Natural killer cell (primary cell): ENCODE results near the gene CLCNKA. TPM values are rescaled to one million over a fixed set of nuclear protein-coding genes. Genes with fewer than 3 reads are reported as not detected.
A peak's percentile ranks its signal among the peaks of the same experiment; 100 is the strongest.
"Not testable (repeated sequence)": the region's sequence is repeated elsewhere in the genome, so short reads cannot be mapped to it uniquely, and the experiment has no call there.

Experiments
- ATAC-seq, 3 donors: fragments of 150-1000 bp in 2 of 3; fragments of 200-7000 bp in 1 of 3; cut with Tn5 transposase; 1 replicate in 1 of 3; 2 replicates in 2 of 3; pipeline ENCODE4 v1.10.0; 2021; ENCODE audit warnings: mild to moderate bottlenecking in 2 of 3, moderate library complexity in 2 of 3
- DNase-seq, 2 donors: peaks; one replicate each; pipeline versions ENCODE4 v3.0.0 to v3.0.0-alpha.2; 2013 to 2021; ENCODE audit warnings: mixed read lengths in 1 of 2
- H3K27ac ChIP-seq: one replicate; pipeline ENCODE4 v1.5.1; 2013; ENCODE audit warnings: mild to moderate bottlenecking, low read length
- H3K27me3 ChIP-seq: one replicate; pipeline ENCODE4 v1.6.1; 2013; ENCODE audit warnings: low read length; ENCODE audit not compliant: control insufficient read depth, insufficient read depth
- H3K36me3 ChIP-seq: one replicate; pipeline ENCODE4 v1.6.1; 2013; ENCODE audit warnings: low read length; ENCODE audit not compliant: control insufficient read depth, insufficient read depth
- H3K4me1 ChIP-seq: one replicate; pipeline ENCODE4 v1.6.1; 2013; ENCODE audit warnings: low read length; ENCODE audit not compliant: control insufficient read depth, insufficient read depth
- H3K4me3 ChIP-seq: one replicate; pipeline ENCODE4 v1.5.1; 2013; ENCODE audit warnings: low read length
- H3K9me3 ChIP-seq: one replicate; pipeline ENCODE4 v1.6.1; 2013; ENCODE audit warnings: low read length; ENCODE audit not compliant: control insufficient read depth, insufficient read depth
- H3K27ac Mint-ChIP-seq, 2 donors: one replicate each; pipeline ENCODE4 v1.8.0; 2022; ENCODE audit warnings: mild to moderate bottlenecking in 2 of 2, mixed read lengths in 2 of 2, moderate library complexity in 1 of 2
- H3K27me3 Mint-ChIP-seq, 2 donors: one replicate each; pipeline ENCODE4 v1.8.0; 2022; ENCODE audit warnings: low read depth in 2 of 2, mixed read lengths in 2 of 2
- H3K36me3 Mint-ChIP-seq: one replicate; pipeline ENCODE4 v1.8.0; 2022; ENCODE audit warnings: mixed read lengths
- H3K4me1 Mint-ChIP-seq, 2 donors: one replicate each; pipeline ENCODE4 v1.8.0; 2022; ENCODE audit warnings: mixed read lengths in 2 of 2
- H3K4me3 Mint-ChIP-seq: one replicate; pipeline ENCODE4 v1.8.0; 2022; ENCODE audit warnings: mild to moderate bottlenecking, moderate library complexity, mixed read lengths
- H3K9me3 Mint-ChIP-seq, 2 donors: one replicate each; pipeline ENCODE4 v1.8.0; 2022; ENCODE audit warnings: mixed read lengths in 2 of 2
- CTCF ChIP-seq: fragments of 200-600 bp; IDR thresholded peaks from one replicate; pipeline ENCODE4 v1.8.0; 2022; ENCODE audit warnings: antibody characterized with exemption
- WGBS: methylation state at CpG from one replicate; pipeline ENCODE4 v1.1.7; 2013; ENCODE audit warnings: missing lambda C conversion rate; ENCODE audit not compliant: insufficient coverage; 5-methylcytosine and 5-hydroxymethylcytosine counted together
- intact Hi-C: fragments of 100-400 bp; cut with micrococcal nuclease; formaldehyde crosslinking; loops from one replicate; pipeline ENCODE4 v1.14.2; 2022
- total RNA-seq, 4 donors: library from RNA; stranded (reverse); fragments of 120-200 nt in 1 of 4; gene quantifications; one replicate each; pipeline versions ENCODE4 v1.2.3 to v1.2.4, GENCODE V29; 2013 to 2022

The CLCNKA gene
- total RNA-seq, 3 donors from 2014 or later (not counting 1 experiment from before 2014, with no cell fraction given) = 0.16 to 0.33 TPM; not detected in 1

- Mint-ChIP-seq H3K4me3 (peak overlapping the region; percentile 66), H3K4me1 (peaks cover 0 to 12% of the 10 kb centered on the region in 2 donors), H3K9me3 (no peaks in the 10 kb centered on the region), H3K27ac (no peak overlapping the region), H3K36me3 (no peaks in the 10 kb centered on the region), H3K27me3 (peaks cover 0 to 10% of the 10 kb centered on the region in 2 donors)
- intact Hi-C loops = no loop called here
- peak in 1 of 2 donors; percentile 56 for DNase-seq
- Histone ChIP-seq H3K9me3 (no peaks in the 10 kb centered on the region), H3K27ac (no peak overlapping the region), H3K4me3 (peak overlapping the region; percentile 0), H3K27me3 (peaks cover 3% of the 10 kb centered on the region), H3K36me3 (no peaks in the 10 kb centered on the region), H3K4me1 (peaks cover 11% of the 10 kb centered on the region)
- TF ChIP-seq CTCF = no peak
- WGBS = 5% methylated on average over 17 of the region's 25 CpGs
- peak; percentile 41 to 92 (median 81) for ATAC-seq
Measured at GRCh38 chr1:16048573-16049189, 26.8 kb downstream of the CLCNKA start.

DNA sequence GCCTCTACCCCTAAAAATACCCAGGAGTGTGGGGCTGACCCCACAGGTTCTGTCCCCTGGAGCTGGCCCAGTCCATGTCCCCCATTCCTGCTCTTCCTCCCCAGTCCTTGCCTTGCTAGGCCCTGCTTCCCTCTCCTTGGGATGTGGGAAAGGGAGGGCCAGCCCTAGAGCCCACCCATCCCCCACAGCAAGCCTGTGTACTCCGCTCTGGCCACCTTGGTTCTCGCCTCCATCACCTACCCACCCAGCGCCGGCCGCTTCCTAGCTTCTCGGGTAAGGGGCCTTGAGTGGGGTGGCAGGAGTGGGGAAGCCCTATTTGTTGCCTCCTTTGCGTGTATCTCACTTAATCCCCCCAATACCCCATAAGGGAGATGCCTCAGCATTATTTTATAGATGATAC is 28.5 kb downstream of the CLCNKA start:
- H3K4me3 Mint-ChIP-seq = no peak overlapping the region
- Histone ChIP-seq H3K4me3 (no peak overlapping the region), H3K27ac (no peak overlapping the region), H3K4me1 (peaks cover 11% of the 10 kb centered on the region), H3K27me3 (peaks cover 3% of the 10 kb centered on the region), H3K9me3 (no peaks in the 10 kb centered on the region), H3K36me3 (no peaks in the 10 kb centered on the region)
- TF ChIP-seq CTCF = no peak
- intact Hi-C loops = no loop called here
- no peaks in the 10 kb centered on the region for H3K36me3 Mint-ChIP-seq
- DNase-seq (no peak), ATAC-seq (no peak)
- no peak overlapping the region for H3K27ac Mint-ChIP-seq
- H3K9me3 Mint-ChIP-seq = no peaks in the 10 kb centered on the region
- WGBS = no CpG with 5 or more reads among the region's 7 CpGs
- peaks cover 0 to 10% of the 10 kb centered on the region in 2 donors for H3K27me3 Mint-ChIP-seq
- peaks cover 0 to 12% of the 10 kb centered on the region in 2 donors for H3K4me1 Mint-ChIP-seq

GRCh38 chr1:16051039-16051438 is 29.2 kb downstream of the CLCNKA start:
- Histone ChIP-seq H3K36me3 (no peaks in the 10 kb centered on the region), H3K9me3 (no peaks in the 10 kb centered on the region), H3K4me3 (no peak overlapping the region), H3K27ac (no peak overlapping the region), H3K4me1 (peaks cover 14% of the 10 kb centered on the region), H3K27me3 (peaks cover 3% of the 10 kb centered on the region)
- intact Hi-C loops = no loop called here
- no peak for TF ChIP-seq CTCF
- H3K4me1 Mint-ChIP-seq = peaks cover 0 to 12% of the 10 kb centered on the region in 2 donors
- no peak overlapping the region for H3K27ac Mint-ChIP-seq
- H3K36me3 Mint-ChIP-seq = no peaks in the 10 kb centered on the region
- WGBS = 89% methylated on average over 3 of the region's 3 CpGs
- peaks cover 0 to 10% of the 10 kb centered on the region in 2 donors for H3K27me3 Mint-ChIP-seq
- H3K4me3 Mint-ChIP-seq = no peak overlapping the region
- ATAC-seq (no peak), DNase-seq (no peak)
- H3K9me3 Mint-ChIP-seq = no peaks in the 10 kb centered on the region

DNA sequence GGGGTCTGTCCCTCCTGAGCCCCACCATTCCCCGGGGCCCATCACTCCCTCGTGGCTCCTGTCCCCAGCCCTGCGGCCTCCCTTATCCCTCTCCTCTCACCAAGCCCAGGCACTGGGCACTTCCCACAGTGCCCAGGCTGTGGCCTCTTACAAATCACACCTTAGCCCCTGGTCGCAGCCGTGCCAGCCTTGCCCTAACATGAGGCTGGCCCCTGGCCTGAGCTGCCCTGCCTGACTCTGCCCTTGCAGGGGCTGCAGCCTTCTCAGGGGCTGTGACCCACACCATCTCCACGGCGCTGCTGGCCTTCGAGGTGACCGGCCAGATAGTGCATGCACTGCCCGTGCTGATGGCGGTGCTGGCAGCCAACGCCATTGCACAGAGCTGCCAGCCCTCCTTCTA is 30.1 kb downstream of the CLCNKA start:
- H3K27me3 ChIP-seq, H3K27ac ChIP-seq, H3K4me3 Mint-ChIP-seq, ATAC-seq, H3K4me3 ChIP-seq, intact Hi-C loops, DNase-seq, H3K9me3 Mint-ChIP-seq, H3K36me3 Mint-ChIP-seq, H3K36me3 ChIP-seq, H3K27ac Mint-ChIP-seq, H3K9me3 ChIP-seq: not testable (repeated sequence)
- Mint-ChIP-seq H3K27me3 (peaks cover 0 to 10% of the 10 kb centered on the region in 2 donors), H3K4me1 (peaks cover 0 to 12% of the 10 kb centered on the region in 2 donors)
- WGBS = 89% methylated on average over 12 of the region's 12 CpGs
- H3K4me1 ChIP-seq = peaks cover 17% of the 10 kb centered on the region
